Measurements from ENCODE around the gene KCNK3. TPM values are rescaled to one million over a fixed set of nuclear protein-coding genes. Genes with fewer than 3 reads are reported as not detected.

KCNK3 gene
- total RNA-seq, 4 donors from 2014 or later: 4.8 to 8.3 (median 5.6) TPM

DNA sequence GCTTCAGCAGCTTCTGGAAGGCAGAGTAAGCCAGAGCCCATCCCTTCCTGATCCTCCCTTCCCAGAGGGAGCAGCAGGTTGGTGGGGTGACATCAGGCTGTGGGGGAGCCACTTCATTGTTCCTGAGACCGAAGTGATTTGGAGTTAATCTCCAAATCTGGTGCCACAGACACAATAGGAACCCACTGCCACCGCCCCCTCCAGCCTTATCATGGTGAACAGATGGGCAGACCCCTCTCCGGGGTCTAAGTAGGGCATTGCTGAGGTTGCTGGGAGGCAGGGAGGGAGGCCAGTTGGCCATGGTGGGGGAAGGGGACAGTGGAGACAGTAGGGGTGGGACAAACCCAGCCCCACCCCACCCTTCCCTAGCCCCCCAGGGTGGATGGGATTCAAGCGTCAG is 46.0 kb downstream of the KCNK3 start:
- Histone ChIP-seq H3K4me1 (peaks cover 8 to 13% of the 10 kb centered on the region in 2 donors), H3K4me3 (replicated peaks in 1 of 3) (no peak overlapping the region), H3K36me3 (no peaks in the 10 kb centered on the region), H3K9me3 (no peaks in the 10 kb centered on the region), H3K27ac (no peak overlapping the region), H3K27me3 (no peaks in the 10 kb centered on the region)
- no peak for TF ChIP-seq POLR2A (IDR thresholded peaks at IDR 0.05)
- TF ChIP-seq CTCF (IDR thresholded peaks at IDR 0.05): no peak
- intact Hi-C loops (cut with DNase I): no loop called here
- 80 to 91% methylated on average over 4 of the region's 4 CpGs for WGBS, 2 donors
- no peak for DNase-seq

- DNase-seq: no peak
- Histone ChIP-seq H3K4me1 (peaks cover 8 to 13% of the 10 kb centered on the region in 2 donors), H3K9me3 (no peaks in the 10 kb centered on the region), H3K36me3 (no peaks in the 10 kb centered on the region), H3K4me3 (replicated peaks in 1 of 3) (no peak overlapping the region), H3K27ac (no peak overlapping the region), H3K27me3 (no peaks in the 10 kb centered on the region)
- intact Hi-C loops (cut with DNase I): no loop called here
- TF ChIP-seq CTCF (IDR thresholded peaks at IDR 0.05): no peak
- no peak for TF ChIP-seq POLR2A (IDR thresholded peaks at IDR 0.05)
- 96 to 98% methylated on average over 7 of the region's 7 CpGs for WGBS, 2 donors
These were observed 47.0 kb downstream of the KCNK3 start for GRCh38 chr2:26739514-26739913.

- intact Hi-C loops (cut with DNase I): no loop called here
- H3K36me3 ChIP-seq: no peaks in the 10 kb centered on the region
- TF ChIP-seq POLR2A (IDR thresholded peaks at IDR 0.05) (no peak), CTCF (IDR thresholded peaks at IDR 0.05) (no peak)
- 85 to 87% methylated on average over 6 of the region's 6 CpGs for WGBS, 2 donors
- DNase-seq: no peak
- no peak overlapping the region for H3K4me3 ChIP-seq (replicated peaks in 1 of 3)
- no peak overlapping the region for H3K27ac ChIP-seq
- no peaks in the 10 kb centered on the region for H3K9me3 ChIP-seq
- peaks cover 8 to 13% of the 10 kb centered on the region in 2 donors for H3K4me1 ChIP-seq
- no peaks in the 10 kb centered on the region for H3K27me3 ChIP-seq
These were observed 47.8 kb downstream of the KCNK3 start for GRCh38 chr2:26740346-26740745.

- no peak for TF ChIP-seq POLR2A (IDR thresholded peaks at IDR 0.05)
- TF ChIP-seq CTCF (IDR thresholded peaks at IDR 0.05): no peak
- H3K9me3 ChIP-seq: no peaks in the 10 kb centered on the region
- H3K27ac ChIP-seq: no peak overlapping the region
- intact Hi-C loops (cut with DNase I): no loop called here
- no peak overlapping the region for H3K4me3 ChIP-seq (replicated peaks in 1 of 3)
- no peaks in the 10 kb centered on the region for H3K27me3 ChIP-seq
- H3K4me1 ChIP-seq: peaks cover 7 to 8% of the 10 kb centered on the region in 2 donors
- 67 to 70% methylated on average over 8 of the region's 8 CpGs for WGBS, 2 donors
- no peak for DNase-seq
- no peaks in the 10 kb centered on the region for H3K36me3 ChIP-seq
These were observed 48.4 kb downstream of the KCNK3 start for GRCh38 chr2:26740890-26741302.

DNA sequence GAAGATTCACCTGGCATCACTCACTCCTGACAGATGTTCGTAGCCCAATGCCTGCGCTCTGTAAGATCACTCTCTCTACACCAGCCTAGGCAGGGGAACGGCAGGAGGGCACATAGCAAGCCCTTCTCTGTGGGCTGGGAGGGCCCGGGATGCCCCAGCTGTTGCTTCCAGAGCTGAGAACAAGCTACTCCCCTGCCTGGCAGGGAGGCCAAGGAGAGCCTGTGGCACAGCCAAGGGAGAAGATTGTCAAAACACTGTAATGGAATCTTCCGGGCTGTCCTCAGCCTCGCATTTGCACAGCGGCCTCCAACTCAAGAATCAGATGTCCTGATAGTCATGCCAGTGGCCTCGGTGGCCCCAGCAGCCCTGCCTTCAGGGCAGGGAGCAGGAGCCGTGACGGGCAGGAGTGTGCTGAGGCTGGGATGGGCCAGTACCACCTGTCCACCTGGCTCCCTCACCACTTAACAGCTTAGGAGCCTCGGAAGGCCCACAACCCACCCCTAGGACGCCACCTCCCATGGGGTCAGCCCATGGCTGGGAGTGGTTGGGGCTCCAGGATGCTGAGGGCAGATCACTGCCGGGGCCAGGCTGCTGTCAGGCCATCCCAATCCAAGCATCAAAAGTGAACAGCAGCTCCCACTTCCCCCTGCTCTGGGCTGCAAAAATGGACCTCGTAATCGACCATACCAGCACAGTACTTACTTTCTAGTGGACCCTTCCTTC is 49.7 kb downstream of the KCNK3 start:
- no peak for DNase-seq
- H3K4me3 ChIP-seq (replicated peaks in 1 of 3): no peak overlapping the region
- 91 to 94% methylated on average over 6 to 12 of the region's 15 CpGs for WGBS, 2 donors

More for the DNA sequence above, 49.7 kb downstream of the KCNK3 start:
- Histone ChIP-seq H3K36me3 (no peaks in the 10 kb centered on the region), H3K27me3 (no peaks in the 10 kb centered on the region), H3K27ac (no peak overlapping the region), H3K4me1 (peaks cover 0 to 3% of the 10 kb centered on the region in 2 donors), H3K9me3 (no peaks in the 10 kb centered on the region)
- no peak for TF ChIP-seq CTCF (IDR thresholded peaks at IDR 0.05)
- intact Hi-C loops (cut with DNase I): no loop called here

All from thyroid gland (tissue), 4 donors.